EH (cell line): Measurements from ENCODE around the gene ARL8B.
"Not testable (repeated sequence)": the region's sequence is repeated elsewhere in the genome, so short reads cannot be mapped to it uniquely, and the experiment has no call there.

ENCODE experiments used
- DNase-seq: peaks from one replicate; pipeline ENCODE4 v3.0.0-alpha.2; 2015; ENCODE audit warnings: low read depth

The ARL8B gene

DNA sequence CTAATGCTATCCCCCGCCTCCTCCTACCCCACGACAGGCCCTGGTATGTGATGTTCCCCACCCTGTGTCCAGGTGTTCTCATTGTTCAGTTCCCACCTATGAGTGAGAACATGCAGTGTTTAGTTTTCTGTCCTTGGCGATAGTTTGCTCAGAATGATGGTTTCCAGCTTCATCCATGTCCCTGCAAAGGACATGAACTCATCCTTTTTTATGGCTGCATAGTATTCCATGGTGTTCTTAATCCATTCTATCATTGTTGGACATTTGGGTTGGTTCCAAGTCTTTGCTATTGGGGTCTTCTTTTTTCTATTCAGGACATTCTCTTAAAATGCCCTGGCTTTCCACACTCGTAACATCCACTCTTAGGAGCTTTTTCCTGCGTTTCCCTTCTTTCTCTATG, 25.1 kb downstream of the ARL8B start:
- DNase-seq: not testable (repeated sequence)

DNA sequence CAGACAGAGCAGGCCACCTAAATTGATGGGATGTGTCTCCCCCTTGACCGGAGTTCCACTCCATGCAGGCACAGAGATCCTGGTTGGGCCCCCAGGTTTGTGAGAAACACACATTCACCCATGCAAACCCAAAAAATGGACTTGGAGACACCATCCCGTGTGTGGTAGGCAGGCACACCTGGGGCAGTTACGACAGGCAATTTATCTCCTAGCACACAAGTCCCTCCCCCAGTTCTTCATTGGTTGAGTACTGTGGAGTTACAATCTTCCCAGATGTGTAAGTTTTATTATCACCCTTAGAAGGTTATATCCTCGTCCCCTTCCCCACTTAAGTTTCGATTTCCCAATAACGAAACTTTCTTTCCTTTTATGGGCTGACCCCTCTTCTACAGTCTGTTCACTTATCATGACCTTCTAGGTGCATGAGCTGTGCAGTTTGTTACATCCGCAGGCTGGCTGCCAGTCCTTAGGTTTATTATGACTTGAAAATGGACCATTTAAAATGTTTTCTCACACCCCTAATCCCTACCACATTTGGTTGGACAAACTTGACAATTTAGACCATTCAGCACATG, 27.3 kb downstream of the ARL8B start:
- no peak for DNase-seq

- no peak for DNase-seq
These were observed 29.5 kb downstream of the ARL8B start for GRCh38 chr3:5151586-5151985.

- no peak for DNase-seq
These were observed 31.0 kb downstream of the ARL8B start for GRCh38 chr3:5153074-5153473.

GRCh38 chr3:5155241-5155640, 33.1 kb downstream of the ARL8B start:
- DNase-seq: no peak

DNA sequence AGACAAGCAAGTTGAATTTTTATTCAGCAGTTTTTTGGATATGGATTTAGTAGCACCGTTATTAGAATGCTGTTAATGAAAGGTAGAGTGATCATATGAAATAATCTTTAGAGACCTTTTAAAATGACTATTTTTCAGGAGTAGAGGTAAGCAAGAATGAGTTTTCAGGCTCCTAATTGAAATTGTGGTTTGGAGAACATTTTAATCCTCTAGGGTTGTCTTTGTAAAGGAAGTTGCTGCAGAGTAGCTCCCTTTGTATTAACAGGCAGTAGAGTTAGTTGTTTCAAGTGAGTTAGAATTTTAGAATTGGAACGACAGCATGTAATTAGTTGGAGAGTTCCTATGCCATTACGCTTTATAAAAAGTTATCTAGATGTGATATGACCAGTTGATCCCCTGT, 38.2 kb downstream of the ARL8B start:
- no peak for DNase-seq

DNA sequence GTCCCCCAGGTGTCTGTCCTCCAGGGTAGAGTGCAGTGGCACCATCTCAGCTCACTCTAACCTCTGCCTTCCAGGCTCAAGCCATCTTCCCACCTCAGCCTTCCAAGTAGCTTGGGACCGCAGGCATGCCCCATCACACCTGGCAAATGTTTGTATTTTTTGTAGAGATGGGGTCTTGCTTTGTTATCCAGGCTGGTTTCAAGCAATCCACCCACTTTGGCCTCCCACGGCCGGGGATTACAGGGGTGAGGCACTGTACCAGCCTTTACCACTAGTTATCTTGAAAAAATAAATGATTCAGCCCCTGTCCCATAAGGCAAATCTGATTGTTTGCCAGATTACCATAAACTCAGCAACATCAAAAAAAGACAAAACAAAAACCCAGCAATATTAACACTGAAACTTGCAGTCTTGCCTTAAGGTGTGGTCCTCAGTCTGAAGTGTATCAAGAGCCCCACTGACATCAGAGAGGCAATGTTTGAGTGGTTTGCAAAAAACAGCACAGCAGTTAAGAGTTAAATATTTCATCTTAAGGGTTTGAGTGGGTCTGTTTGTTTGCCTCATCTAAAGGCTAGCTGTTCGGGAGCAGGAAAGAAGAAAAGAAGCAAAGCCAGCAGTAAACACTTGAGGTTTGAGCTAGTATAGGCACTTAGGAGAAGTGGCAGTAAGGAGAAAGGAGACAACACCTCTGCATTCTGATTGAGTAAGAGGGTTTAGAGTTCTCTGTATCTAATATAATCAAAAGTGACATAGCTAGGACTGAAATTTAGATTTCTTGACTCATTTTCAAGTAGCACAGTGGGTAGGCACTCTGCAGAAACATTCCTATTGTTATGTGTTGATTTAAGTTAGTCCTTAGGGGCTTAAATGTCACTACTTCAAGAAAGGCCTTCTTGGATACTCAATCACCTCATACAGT, 39.1 kb downstream of the ARL8B start:
- DNase-seq: peak; percentile 44

DNA sequence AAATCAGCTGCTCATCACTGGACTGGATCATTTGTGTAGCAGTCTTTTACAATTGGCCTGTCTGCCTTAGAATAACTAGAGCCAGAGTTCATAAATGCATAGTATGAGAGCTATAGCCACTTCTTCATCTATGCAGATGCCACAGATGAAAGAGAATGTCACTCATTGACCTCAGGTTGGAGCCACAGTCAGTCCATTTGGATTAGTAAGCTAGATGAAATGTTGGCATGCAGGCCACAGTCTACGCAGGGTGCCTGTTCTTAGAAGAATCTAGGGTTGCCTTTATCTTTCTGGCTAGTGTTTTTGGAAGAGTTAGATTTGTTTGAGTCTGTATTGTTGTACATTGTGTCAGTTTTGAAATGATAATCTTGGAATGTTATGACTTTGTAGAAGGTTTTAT, 40.0 kb downstream of the ARL8B start:
- peak; percentile 86 for DNase-seq

GRCh38 chr3:5165698-5166097, 43.6 kb downstream of the ARL8B start:
- no peak for DNase-seq

DNA sequence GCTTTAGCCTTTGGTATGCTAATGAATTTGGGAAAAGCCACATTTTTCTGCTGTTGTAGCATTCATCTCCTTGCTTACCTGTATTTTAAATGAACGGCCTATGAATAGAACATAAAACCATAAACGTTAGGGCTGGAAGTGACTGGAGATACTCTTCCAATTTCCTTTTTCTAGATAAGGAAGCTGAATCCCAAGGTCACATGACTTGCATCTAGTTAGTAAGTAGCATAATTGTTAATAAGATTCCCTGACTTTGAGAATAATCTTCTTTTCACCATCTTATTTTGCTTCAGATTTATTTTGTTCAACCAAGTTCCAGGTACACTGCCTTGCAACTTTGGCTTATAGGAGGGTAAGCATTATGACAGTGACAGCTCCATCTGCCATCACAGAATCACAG, 44.8 kb downstream of the ARL8B start:
- DNase-seq: no peak

- no peak for DNase-seq
These were observed 46.0 kb downstream of the ARL8B start for GRCh38 chr3:5168110-5168509.

DNA sequence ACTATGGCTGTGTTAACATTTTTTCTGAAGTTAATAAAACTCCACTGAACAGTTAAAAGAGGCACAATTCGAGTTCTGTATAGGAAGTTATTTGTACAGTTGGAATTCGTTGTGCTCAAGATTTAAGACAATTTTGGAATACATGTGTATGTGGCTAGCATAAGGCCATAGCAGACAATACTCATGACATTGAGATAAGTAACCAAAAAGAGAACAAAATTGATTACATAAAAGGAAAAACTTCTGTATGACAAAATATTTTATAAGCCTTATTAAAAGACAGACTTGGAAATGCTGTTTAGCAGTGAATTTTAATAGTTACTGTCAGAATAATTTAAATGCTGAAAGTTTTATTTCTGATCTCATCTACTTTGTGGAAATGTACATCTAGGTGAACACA, 47.7 kb downstream of the ARL8B start:
- DNase-seq: no peak

- no peak for DNase-seq
These were observed 48.9 kb downstream of the ARL8B start for GRCh38 chr3:5170975-5171374.

DNA sequence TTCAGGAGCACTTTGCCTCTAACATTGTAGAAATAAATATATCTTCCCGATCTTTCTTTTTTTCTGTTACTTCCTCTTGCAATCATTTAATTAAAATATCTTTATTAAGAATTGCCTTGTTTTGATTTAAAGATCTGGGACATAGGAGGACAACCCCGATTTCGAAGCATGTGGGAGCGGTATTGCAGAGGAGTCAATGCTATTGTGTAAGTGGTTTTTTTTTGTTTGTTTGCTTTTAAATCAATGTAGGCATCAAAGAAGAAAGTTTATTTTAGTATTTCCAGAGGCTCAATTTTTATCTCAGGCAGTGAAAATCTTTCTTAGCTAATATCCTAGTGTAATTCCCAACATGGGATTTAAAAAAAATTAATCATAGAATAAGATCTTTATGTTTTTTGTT, 49.9 kb downstream of the ARL8B start:
- DNase-seq: no peak

- not testable (repeated sequence) for DNase-seq
These were observed 56.9 kb downstream of the ARL8B start for GRCh38 chr3:5179036-5179435.

DNA sequence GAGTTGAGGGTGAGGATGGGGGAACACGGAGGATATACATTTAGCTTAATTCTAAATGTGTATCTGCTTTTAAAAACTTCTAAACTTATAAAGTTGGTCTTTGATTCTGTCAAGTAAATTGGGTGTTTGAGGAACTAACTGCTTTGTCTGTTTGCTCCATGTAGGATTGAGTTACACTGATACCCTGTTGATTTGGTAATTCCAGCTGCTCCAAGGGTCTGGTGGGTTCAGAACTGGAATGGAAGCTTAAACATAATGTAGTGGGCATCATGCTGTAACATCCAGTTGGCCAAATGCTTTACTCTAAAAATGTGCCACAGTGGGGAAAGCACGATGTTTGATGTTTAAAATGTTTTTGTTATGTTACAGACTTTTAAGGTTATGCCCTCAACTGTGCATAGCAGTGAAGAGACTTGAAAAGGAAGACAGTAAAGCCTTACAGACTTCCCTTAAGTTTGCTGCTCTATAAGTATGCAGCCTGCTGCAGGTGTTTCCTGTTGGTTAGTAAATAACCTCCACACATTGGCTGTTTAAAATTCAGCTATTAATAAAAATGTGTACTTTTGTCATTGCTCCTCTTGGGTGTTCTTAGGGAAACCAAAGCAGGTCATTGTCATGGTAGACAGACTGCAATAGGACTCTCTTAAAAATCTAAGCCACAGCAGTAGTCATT, 59.5 kb downstream of the ARL8B start:
- DNase-seq: no peak

GRCh38 chr3:5183714-5184113, 61.6 kb downstream of the ARL8B start:
- not testable (repeated sequence) for DNase-seq

GRCh38 chr3:5184499-5184898, 62.4 kb downstream of the ARL8B start:
- no peak for DNase-seq

- no peak for DNase-seq
These were observed 63.1 kb downstream of the ARL8B start for GRCh38 chr3:5185093-5185673.

DNA sequence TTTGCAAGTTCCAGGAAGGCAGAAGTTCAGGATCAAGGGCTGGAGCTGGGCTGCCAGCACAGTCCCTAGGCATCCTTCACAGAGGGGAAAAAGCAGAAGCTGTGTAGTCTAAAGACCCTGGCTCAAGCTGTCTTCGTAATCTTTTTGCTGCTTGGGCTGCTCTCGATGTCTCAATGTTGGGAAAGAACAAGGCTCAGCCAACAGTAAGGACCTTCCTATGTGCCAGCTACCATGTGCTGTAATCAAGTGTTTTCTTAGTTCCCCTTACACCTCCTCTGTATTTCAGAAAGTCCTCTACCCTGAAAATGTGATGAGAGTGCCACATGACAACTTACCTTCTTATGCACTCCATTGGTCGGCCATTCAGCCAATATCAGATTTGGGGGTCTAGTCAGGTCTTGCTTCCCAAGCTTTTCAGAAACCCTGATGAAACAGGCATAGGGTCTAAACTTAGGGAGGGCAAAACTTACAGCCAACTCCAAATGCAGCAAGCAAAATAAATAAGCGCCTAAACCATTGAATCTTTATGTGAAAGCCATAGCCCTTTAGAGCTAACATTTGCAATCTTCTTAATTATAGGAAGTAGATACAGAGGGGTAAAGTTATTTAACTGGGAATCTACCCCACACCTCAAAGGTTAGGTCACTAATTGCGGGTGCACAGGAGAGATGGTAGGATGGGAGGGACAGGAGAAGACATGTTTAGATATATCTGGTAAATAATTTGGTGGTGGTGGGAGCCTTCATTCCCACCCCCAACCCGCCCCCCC, 64.2 kb downstream of the ARL8B start:
- no peak for DNase-seq

GRCh38 chr3:5186858-5187155, 64.7 kb downstream of the ARL8B start:
- peak; percentile 56 for DNase-seq
